ENCODE measurements around the gene LDB1. TPM values are rescaled to one million over a fixed set of nuclear protein-coding genes. Genes with fewer than 3 reads are reported as not detected.

Gene LDB1
- total RNA-seq, 2 experiments from 2014 or later, result 116 to 117 TPM

- CTCF ChIA-PET, result interaction anchor here (0.8 to 1.1 kb wide), 2 partner anchors 16 to 33 kb away, joined by 3 to 4 read pairs; no protein-coding TSS in a partner anchor
- Histone ChIP-seq H3K36me3 (ENCODE audit: insufficient read depth, low read length) (peaks cover 36% of the 10 kb centered on the region), H3K27me3 (ENCODE audit: control insufficient read depth in 1 of 2, insufficient read depth in 2 of 2, low read length in 2 of 2) (no peaks in the 10 kb centered on the region), H3K27ac (ENCODE audit: low read depth in 1 of 2, low read length in 2 of 2) (no peak overlapping the region), H3K4me1 (ENCODE audit: insufficient read depth, low read length) (peaks cover 40% of the 10 kb centered on the region), H3K9me3 (ENCODE audit: control insufficient read depth in 1 of 2, insufficient read depth in 1 of 2, low read length in 2 of 2) (no peaks in the 10 kb centered on the region), H3K4me3 (ENCODE audit: low read length) (no peak overlapping the region)
- TF ChIP-seq, protein P1, sequence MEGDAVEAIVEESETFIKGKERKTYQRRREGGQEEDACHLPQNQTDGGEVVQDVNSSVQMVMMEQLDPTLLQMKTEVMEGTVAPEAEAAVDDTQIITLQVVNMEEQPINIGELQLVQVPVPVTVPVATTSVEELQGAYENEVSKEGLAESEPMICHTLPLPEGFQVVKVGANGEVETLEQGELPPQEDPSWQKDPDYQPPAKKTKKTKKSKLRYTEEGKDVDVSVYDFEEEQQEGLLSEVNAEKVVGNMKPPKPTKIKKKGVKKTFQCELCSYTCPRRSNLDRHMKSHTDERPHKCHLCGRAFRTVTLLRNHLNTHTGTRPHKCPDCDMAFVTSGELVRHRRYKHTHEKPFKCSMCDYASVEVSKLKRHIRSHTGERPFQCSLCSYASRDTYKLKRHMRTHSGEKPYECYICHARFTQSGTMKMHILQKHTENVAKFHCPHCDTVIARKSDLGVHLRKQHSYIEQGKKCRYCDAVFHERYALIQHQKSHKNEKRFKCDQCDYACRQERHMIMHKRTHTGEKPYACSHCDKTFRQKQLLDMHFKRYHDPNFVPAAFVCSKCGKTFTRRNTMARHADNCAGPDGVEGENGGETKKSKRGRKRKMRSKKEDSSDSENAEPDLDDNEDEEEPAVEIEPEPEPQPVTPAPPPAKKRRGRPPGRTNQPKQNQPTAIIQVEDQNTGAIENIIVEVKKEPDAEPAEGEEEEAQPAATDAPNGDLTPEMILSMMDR (IDR thresholded peaks at IDR 0.05), result no peak
- no peaks in the 10 kb centered on the region for H3K9me3 Mint-ChIP-seq
- peaks cover 39% of the 10 kb centered on the region for H3K4me1 Mint-ChIP-seq (ENCODE audit: low read depth)
- peak overlapping the region; percentile 65 for H3K4me3 Mint-ChIP-seq
- POLR2A ChIA-PET, result interaction anchor here (2.0 kb wide), 1 partner anchor 16 kb away, joined by 8 read pairs; the partner anchor contains the start of gene NOLC1
- intact Hi-C loops (cut with DNase I, micrococcal nuclease), result loop anchor here in 1 of 2 experiments (10.0 kb wide), 1 partner anchor 609 kb away; the partner anchor contains the start of gene WBP1L
- H3K27ac Mint-ChIP-seq, result peak overlapping the region; percentile 27
- ATAC-seq (ENCODE audit: poor library complexity), result no peak
- DNase-seq, result no peak
- peaks cover 51% of the 10 kb centered on the region for H3K36me3 Mint-ChIP-seq (ENCODE audit: low read depth)
- no peaks in the 10 kb centered on the region for H3K27me3 Mint-ChIP-seq
These were observed 15.9 kb upstream of the LDB1 start for GRCh38 chr10:102135956-102136526.

GRCh38 chr10:102134416-102134815 lies 14.2 kb upstream of the LDB1 start:
- H3K27me3 Mint-ChIP-seq, result no peaks in the 10 kb centered on the region

DNA sequence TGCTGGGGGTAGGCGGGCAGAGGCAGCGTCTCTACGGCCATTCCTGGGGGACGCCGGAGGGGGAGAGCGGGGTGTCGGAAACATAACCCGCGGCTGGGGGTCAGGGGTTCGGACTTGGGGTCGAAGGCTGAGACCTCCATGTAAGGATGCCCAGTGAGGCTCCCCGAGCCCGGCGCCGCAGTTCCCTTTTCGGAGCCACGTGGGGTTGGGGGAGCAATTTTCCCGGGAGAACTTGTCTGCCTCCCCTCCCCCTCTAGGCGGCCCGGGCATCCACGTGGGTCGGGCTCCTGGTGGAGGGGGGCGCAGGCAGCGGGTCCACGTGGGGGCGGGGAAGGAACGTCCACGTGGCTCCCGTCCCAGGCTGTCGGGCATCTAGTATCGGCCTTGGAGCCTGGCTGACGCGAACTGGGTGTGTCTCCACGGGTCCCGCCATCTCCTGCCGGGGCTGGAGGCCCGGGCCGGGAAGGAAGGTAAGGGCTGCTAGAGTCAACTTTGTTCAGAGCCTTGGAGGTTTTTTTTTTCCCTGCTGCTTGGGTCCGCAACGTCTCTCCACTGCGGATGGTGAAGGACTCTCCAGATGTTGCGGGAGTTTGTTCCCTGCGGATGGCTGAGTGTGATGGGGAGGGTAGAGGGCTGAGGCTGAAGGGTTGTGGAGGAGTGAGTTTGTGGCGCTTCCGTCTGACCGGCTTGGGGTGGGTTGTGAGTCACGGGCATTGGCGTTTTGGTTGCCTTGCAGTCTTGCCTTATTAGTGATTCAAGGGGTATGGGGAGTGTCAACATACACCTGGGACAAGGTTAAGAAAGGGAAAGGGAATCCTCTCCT lies 13.4 kb upstream of the LDB1 start:
- intact Hi-C loops (cut with DNase I, micrococcal nuclease), result loop anchor here in 1 of 2 experiments (2.0 to 10.0 kb wide), 5 partner anchors 77 to 781 kb away; partner anchors contain the start of genes ACTR1A, ARMH3, BORCS7 and BTRC
- H3K36me3 ChIP-seq (ENCODE audit: insufficient read depth, low read length), result peaks cover 12% of the 10 kb centered on the region
- ChIA-PET POLR2A (interaction anchor here (0.5 kb wide), 1 partner anchor 330 kb away, joined by 3 read pairs; no protein-coding TSS in a partner anchor), CTCF (interaction anchor here (0.9 to 1.6 kb wide), 3 partner anchors 11 to 18 kb away, joined by 6 to 11 read pairs (median 8); partner anchors contain the start of gene NOLC1)
- H3K27ac ChIP-seq (ENCODE audit: low read depth in 1 of 2, low read length in 2 of 2), result peak overlapping the region; percentile 81 to 82
- ATAC-seq (ENCODE audit: poor library complexity) (no peak), DNase-seq (peak in 9 of 14 experiments; percentile 23 to 67 (median 36))
- H3K4me1 ChIP-seq (ENCODE audit: insufficient read depth, low read length), result peaks cover 40% of the 10 kb centered on the region
- Mint-ChIP-seq H3K36me3 (ENCODE audit: low read depth) (peaks cover 26% of the 10 kb centered on the region), H3K4me3 (peak overlapping the region; percentile 98), H3K27me3 (no peaks in the 10 kb centered on the region), H3K27ac (peak overlapping the region; percentile 87), H3K9me3 (no peaks in the 10 kb centered on the region), H3K4me1 (ENCODE audit: low read depth) (peaks cover 39% of the 10 kb centered on the region)
- H3K9me3 ChIP-seq (ENCODE audit: control insufficient read depth in 1 of 2, insufficient read depth in 1 of 2, low read length in 2 of 2), result no peaks in the 10 kb centered on the region
- H3K27me3 ChIP-seq (ENCODE audit: control insufficient read depth in 1 of 2, insufficient read depth in 2 of 2, low read length in 2 of 2), result no peaks in the 10 kb centered on the region
- H3K4me3 ChIP-seq (ENCODE audit: low read length), result peak overlapping the region; percentile 98
- TF ChIP-seq, protein P1 (IDR thresholded peaks at IDR 0.05), result no peak

More at GRCh38 chr10:102134416-102134815, 14.2 kb upstream of the LDB1 start:
- Histone ChIP-seq H3K9me3 (ENCODE audit: control insufficient read depth in 1 of 2, insufficient read depth in 1 of 2, low read length in 2 of 2) (no peaks in the 10 kb centered on the region), H3K27ac (ENCODE audit: low read depth in 1 of 2, low read length in 2 of 2) (no peak overlapping the region), H3K4me1 (ENCODE audit: insufficient read depth, low read length) (peaks cover 40% of the 10 kb centered on the region), H3K36me3 (ENCODE audit: insufficient read depth, low read length) (peaks cover 20% of the 10 kb centered on the region), H3K4me3 (ENCODE audit: low read length) (peak overlapping the region; percentile 98), H3K27me3 (ENCODE audit: control insufficient read depth in 1 of 2, insufficient read depth in 2 of 2, low read length in 2 of 2) (no peaks in the 10 kb centered on the region)
- CTCF ChIA-PET, result no interaction called here
- POLR2A ChIA-PET, result interaction anchor here (1.1 to 2.0 kb wide), 2 partner anchors 18 to 259 kb away, joined by 3 to 8 read pairs; partner anchors contain the start of gene NOLC1
- peaks cover 35% of the 10 kb centered on the region for H3K36me3 Mint-ChIP-seq (ENCODE audit: low read depth)
- H3K9me3 Mint-ChIP-seq, result no peaks in the 10 kb centered on the region
- peaks cover 39% of the 10 kb centered on the region for H3K4me1 Mint-ChIP-seq (ENCODE audit: low read depth)
- TF ChIP-seq, protein P1 (IDR thresholded peaks at IDR 0.05), result no peak
- peak overlapping the region; percentile 87 for H3K27ac Mint-ChIP-seq
- intact Hi-C loops (cut with DNase I, micrococcal nuclease), result loop anchor here in 1 of 2 experiments (5.0 to 10.0 kb wide), 4 partner anchors 368 to 782 kb away; partner anchors contain the start of genes ACTR1A, BORCS7, BTRC and SUFU
- DNase-seq (no peak), ATAC-seq (ENCODE audit: poor library complexity) (no peak)
- peak overlapping the region; percentile 98 for H3K4me3 Mint-ChIP-seq
